IMR-90 (cell line): Measurements from ENCODE around the gene NRIP1. TPM values are rescaled to one million over a fixed set of nuclear protein-coding genes. Genes with fewer than 3 reads are reported as not detected.

Source experiments
- ATAC-seq: fragments of 200-7000 bp; cut with Tn5 transposase; 2 replicates; pipeline ENCODE4 v1.9.1; 2020; ENCODE audit warnings: low read depth, mild to moderate bottlenecking, moderate library complexity
- BruUV-seq: library from RNA; stranded (reverse); fragments of 400-500 nt; replicated peaks from 2 replicates; lab custom pipeline; 2021; lab: Mats Ljungman, UMichigan
- CTCF ChIA-PET: fragments of 300-600 bp; formaldehyde crosslinking; extraction: SDS; loops from one replicate; lab custom pipeline; 2021; ENCODE audit warnings: antibody characterized with exemption; lab: Yijun Ruan, JAX
- POLR2A ChIA-PET: fragments of 300-600 bp; sonication (Branson Sonifier 250); formaldehyde crosslinking; loops from one replicate; lab custom pipeline; 2022; ENCODE audit warnings: antibody characterized with exemption; ENCODE audit not compliant: unreplicated experiment; lab: Charles Lee
- DNase-seq: peaks from one replicate; pipeline ENCODE4 v3.0.0; 2013
- H2AFZ ChIP-seq: replicated peaks from 2 replicates; pipeline ENCODE3; 2013; ENCODE audit warnings: low read length, mild to moderate bottlenecking; ENCODE audit not compliant: poor library complexity
- H2AK5ac ChIP-seq: 2 replicates; pipeline ENCODE4 v1.6.1; 2013; ENCODE audit warnings: low read depth, low read length, inconsistent platforms
- H2AK9ac ChIP-seq: replicated peaks from 2 replicates; pipeline ENCODE3; 2013; ENCODE audit warnings: mild to moderate bottlenecking, low read depth, low read length, moderate library complexity; ENCODE audit not compliant: poor library complexity
- H2BK120ac ChIP-seq: 2 replicates; pipeline ENCODE4 v1.6.1; 2013; ENCODE audit warnings: low read depth, low read length, inconsistent platforms
- H2BK15ac ChIP-seq: 3 replicates; pipeline ENCODE4 v1.6.1; 2013; ENCODE audit warnings: low read depth, low read length, inconsistent platforms
- H2BK20ac ChIP-seq: 2 replicates; pipeline ENCODE4 v1.6.1; 2013; ENCODE audit warnings: low read depth, mild to moderate bottlenecking, inconsistent platforms, low read length, moderate library complexity
- H2BK5ac ChIP-seq: 2 replicates; pipeline ENCODE4 v1.6.1; 2013; ENCODE audit warnings: mild to moderate bottlenecking, low read depth, low read length, inconsistent platforms; ENCODE audit not compliant: poor library complexity, severe bottlenecking
- H3K14ac ChIP-seq: replicated peaks from 2 replicates; pipeline ENCODE4 v1.6.1; 2013; ENCODE audit warnings: low read depth, low read length, inconsistent platforms
- H3K18ac ChIP-seq: 2 replicates; pipeline ENCODE4 v1.6.1; 2013; ENCODE audit warnings: low read depth, low read length, control low read depth
- H3K23ac ChIP-seq: 2 replicates; pipeline ENCODE4 v1.6.1; 2013; ENCODE audit warnings: low read depth, low read length, inconsistent platforms
- H3K27ac ChIP-seq: 2 replicates; pipeline ENCODE4 v1.5.1; 2013; ENCODE audit warnings: mild to moderate bottlenecking, control low read depth, low read length; ENCODE audit not compliant: insufficient read depth
- H3K27me3 ChIP-seq: 2 replicates; pipeline ENCODE4 v1.6.1; 2013; ENCODE audit warnings: low read length; ENCODE audit not compliant: control insufficient read depth, insufficient read depth
- H3K36me3 ChIP-seq: 2 replicates; pipeline ENCODE4 v1.6.1; 2013; ENCODE audit warnings: low read length, mixed read lengths; ENCODE audit not compliant: control insufficient read depth, insufficient read depth
- H3K4ac ChIP-seq: 2 replicates; pipeline ENCODE4 v1.6.1; 2013; ENCODE audit warnings: low read depth, low read length, inconsistent platforms
- H3K4me1 ChIP-seq: 2 replicates; pipeline ENCODE4 v1.6.1; 2013; ENCODE audit warnings: low read length, mixed read lengths; ENCODE audit not compliant: control insufficient read depth, insufficient read depth
- H3K4me2 ChIP-seq: 2 replicates; pipeline ENCODE4 v1.6.1; 2013; ENCODE audit warnings: low read depth, mild to moderate bottlenecking, control low read depth, low read length, moderate library complexity
- H3K4me3 ChIP-seq: 2 replicates; pipeline ENCODE4 v1.5.1; 2013; ENCODE audit warnings: low read depth, mild to moderate bottlenecking, control low read depth, low read length, moderate library complexity; ENCODE audit not compliant: insufficient read depth
- H3K56ac ChIP-seq: 2 replicates; pipeline ENCODE4 v1.6.1; 2013; ENCODE audit warnings: low read length, inconsistent platforms; ENCODE audit not compliant: insufficient read depth; ENCODE audit errors: extremely low read depth
- H3K79me1 ChIP-seq, 2 experiments: 2 replicates each; pipeline ENCODE4 v1.6.1; 2013; ENCODE audit warnings: low read length in 2 of 2, inconsistent platforms in 1 of 2, low read depth in 1 of 2
- H3K9ac ChIP-seq: 2 replicates; pipeline ENCODE4 v1.6.1; 2013; ENCODE audit warnings: low read depth, low read length, control low read depth
- H3K9me1 ChIP-seq: 2 replicates; pipeline ENCODE4 v1.6.1; 2013; ENCODE audit warnings: low read length, inconsistent platforms; ENCODE audit not compliant: insufficient read depth
- H3K9me3 ChIP-seq: 2 replicates; pipeline ENCODE4 v1.6.1; 2013; ENCODE audit warnings: low read length; ENCODE audit not compliant: control insufficient read depth, insufficient read depth
- H4K20me1 ChIP-seq: 2 replicates; pipeline ENCODE4 v1.6.1; 2013; ENCODE audit warnings: low read length, inconsistent platforms; ENCODE audit not compliant: insufficient read depth
- H4K5ac ChIP-seq: 2 replicates; pipeline ENCODE4 v1.6.1; 2013; ENCODE audit warnings: mild to moderate bottlenecking, low read depth, low read length, control low read depth
- H4K8ac ChIP-seq, 2 experiments: 2 replicates each; pipeline ENCODE4 v1.6.1; 2013; ENCODE audit warnings: low read depth in 2 of 2, low read length in 2 of 2, control low read depth in 1 of 2, inconsistent platforms in 1 of 2
- H4K91ac ChIP-seq: 2 replicates; pipeline ENCODE4 v1.6.1; 2013; ENCODE audit warnings: low read depth, low read length, inconsistent platforms; ENCODE audit not compliant: insufficient read depth
- BHLHE40 ChIP-seq: fragments of 150-350 bp; IDR thresholded peaks from 2 replicates; pipeline ENCODE4 v1.6.1; 2016; ENCODE audit warnings: mild to moderate bottlenecking, low read depth, low read length
- CTCF ChIP-seq: conservative IDR thresholded peaks from 2 replicates; pipeline ENCODE4 v1.5.1; 2012; ENCODE audit warnings: mild to moderate bottlenecking, low read depth, low read length, improper control_type of control experiment
- FOS ChIP-seq: fragments of 150-350 bp; IDR thresholded peaks from 2 replicates; pipeline ENCODE4 v1.6.1; 2016; ENCODE audit warnings: low read depth, low read length
- MAZ ChIP-seq: IDR thresholded peaks from 2 replicates; pipeline ENCODE4 v1.6.1; 2012; ENCODE audit warnings: low read depth, mild to moderate bottlenecking, low read length, improper control_type of control experiment, moderate library complexity, borderline replicate concordance
- MXI1 ChIP-seq: IDR thresholded peaks from 2 replicates; pipeline ENCODE4 v1.6.1; 2012; ENCODE audit warnings: low read depth, mild to moderate bottlenecking, low read length, moderate library complexity, borderline replicate concordance
- NFE2L2 ChIP-seq: fragments of 150-350 bp; IDR thresholded peaks from 2 replicates; pipeline ENCODE4 v1.6.1; 2016; ENCODE audit warnings: low read depth, mild to moderate bottlenecking, low read length
- RAD21 ChIP-seq: IDR thresholded peaks from 2 replicates; pipeline ENCODE4 v1.6.1; 2012; ENCODE audit warnings: low read length, improper control_type of control experiment
- USF2 ChIP-seq: fragments of 150-350 bp; IDR thresholded peaks from 2 replicates; pipeline ENCODE4 v1.6.1; 2017; ENCODE audit warnings: mild to moderate bottlenecking, antibody characterized with exemption, low read length, low read depth
- WGBS, 2 experiments: methylation state at CpG; one replicate each; pipeline versions ENCODE4 v1.1.5 to v1.1.7; 2013; ENCODE audit warnings: missing lambda C conversion rate in 2 of 2; ENCODE audit not compliant: insufficient read length in 1 of 2; ENCODE audit errors: extremely low coverage in 2 of 2; 5-methylcytosine and 5-hydroxymethylcytosine counted together
- dilution Hi-C: fragments of 300-500 bp; cut with HindIII; formaldehyde crosslinking; loops from one replicate; pipeline ENCODE4 v1.14.3; 2018; ENCODE audit warnings: low sequenced_read_pairs; ENCODE audit not compliant: unreplicated experiment
- in situ Hi-C: fragments of 300-500 bp; cut with MboI; formaldehyde crosslinking; loops from 3 replicates; pipeline ENCODE4 v1.14.3; 2019; ENCODE audit warnings: low sequenced_read_pairs, inconsistent platforms, mixed read lengths
- intact Hi-C: fragments of 100-400 bp; cut with micrococcal nuclease; formaldehyde crosslinking; loops from 2 replicates; pipeline ENCODE4 v1.10.0; 2022
- polyA plus RNA-seq, 3 experiments: library from polyadenylated mRNA; depleted of rRNA; stranded (reverse); fragments of >200 nt; gene quantifications; 2 replicates each; pipeline ENCODE4 v1.2.3, GENCODE V29; 2012; ENCODE audit warnings: low replicate concordance in 1 of 3
- total RNA-seq: library from RNA; depleted of rRNA; stranded (reverse); fragments of >200 nt; gene quantifications from 2 replicates; pipeline ENCODE4 v1.2.3, GENCODE V29; 2012

NRIP1 gene
- total and polyA plus RNA-seq, 2 of the 4 experiments (the other 2 are of a cell fraction) = 9.6 to 73.8 TPM

- Histone ChIP-seq H4K5ac (peak overlapping the region; percentile 53; the same call in 1 of the 2 replicates), H4K91ac (peak overlapping the region; percentile 67; the same call in 1 of the 2 replicates), H2BK20ac (peak overlapping the region; percentile 32), H4K20me1 (0 out of 2 replicates have a peak, but pooled peaks cover 4% of the 10 kb centered on the region), H3K9me1 (peaks cover 17% of the 10 kb centered on the region), H2AK5ac (peak overlapping the region; percentile 78), H3K4me1 (peaks cover 30% of the 10 kb centered on the region), H3K14ac (0 out of 2 replicates have a peak overlapping the region, but pooled peaks have one; percentile 23), H4K8ac (peak overlapping the region in 1 of 2 experiments; percentile 61; a peak in 2 of 4 replicates), H3K18ac (peak overlapping the region; percentile 63; the same call in 1 of the 2 replicates), H3K23ac (peak overlapping the region; percentile 74; the same call in 1 of the 2 replicates), H3K56ac (peak overlapping the region; percentile 36), H2BK120ac (peak overlapping the region; percentile 54; the same call in 1 of the 2 replicates), H3K4ac (peak overlapping the region; percentile 41; the same call in 1 of the 2 replicates), H3K27me3 (no peaks in the 10 kb centered on the region), H3K9ac (peak overlapping the region; percentile 72; the same call in 1 of the 2 replicates), H3K4me3 (no peak overlapping the region), H3K4me2 (peak overlapping the region; percentile 91), H3K79me1 (peaks cover 26 to 59% of the 10 kb centered on the region in 2 experiments), H2BK15ac (peak overlapping the region; percentile 59; the same call in 1 of the 3 replicates), H3K36me3 (peaks cover 6% of the 10 kb centered on the region; the same call in 1 of the 2 replicates), H2AK9ac (peak overlapping the region; percentile 70), H2AFZ (no peak overlapping the region), H3K9me3 (no peaks in the 10 kb centered on the region), H2BK5ac (peak overlapping the region; percentile 88), H3K27ac (peak overlapping the region; percentile 44; the same call in 1 of the 2 replicates)
- intact Hi-C loops = no loop called here
- BruUV-seq = no TSS peak
- DNase-seq = no peak
- WGBS, 2 experiments = no CpG with 5 or more reads among the region's 2 CpGs
- no peak for TF ChIP-seq USF2
- TF ChIP-seq BHLHE40 = no peak
- TF ChIP-seq NFE2L2 = no peak
- no peak for TF ChIP-seq RAD21
- no peak for TF ChIP-seq MAZ
- TF ChIP-seq FOS = no peak
- TF ChIP-seq MXI1 = no peak
- no peak for TF ChIP-seq CTCF
- ChIA-PET POLR2A (interaction anchor here (1.1 kb wide), 1 partner anchor 64 kb away, joined by 3 read pairs; the partner anchor contains the start of gene NRIP1), CTCF (no interaction called here)
- in situ Hi-C loops = no loop called here
- no peak for ATAC-seq
- dilution Hi-C loops = no loop called here
These were observed 63.7 kb downstream of the NRIP1 start for GRCh38 chr21:15001113-15001512.
